GM12878 (cell line): ENCODE data around the gene RUBCNL.

ENCODE experiments used
- CEBPZ ChIP-seq: fragments of 150-350 bp; IDR thresholded peaks from 2 replicates; pipeline ENCODE4 v1.6.1; 2016; ENCODE audit warnings: low read depth, low read length
- NFIC ChIP-seq: IDR thresholded peaks from 2 replicates; pipeline ENCODE4 v1.6.1; 2012; ENCODE audit warnings: low read depth, mild to moderate bottlenecking, inconsistent platforms, low read length, moderate library complexity

- TF ChIP-seq CEBPZ = no peak
- TF ChIP-seq NFIC = no peak
Observed at GRCh38 chr13:46385946-46386345, 1.1 kb downstream of the RUBCNL start.
